ENCODE results near the gene SLFN11.
"Not testable (repeated sequence)": the region's sequence is repeated elsewhere in the genome, so short reads cannot be mapped to it uniquely, and the experiment has no call there.

The SLFN11 gene, protein sequence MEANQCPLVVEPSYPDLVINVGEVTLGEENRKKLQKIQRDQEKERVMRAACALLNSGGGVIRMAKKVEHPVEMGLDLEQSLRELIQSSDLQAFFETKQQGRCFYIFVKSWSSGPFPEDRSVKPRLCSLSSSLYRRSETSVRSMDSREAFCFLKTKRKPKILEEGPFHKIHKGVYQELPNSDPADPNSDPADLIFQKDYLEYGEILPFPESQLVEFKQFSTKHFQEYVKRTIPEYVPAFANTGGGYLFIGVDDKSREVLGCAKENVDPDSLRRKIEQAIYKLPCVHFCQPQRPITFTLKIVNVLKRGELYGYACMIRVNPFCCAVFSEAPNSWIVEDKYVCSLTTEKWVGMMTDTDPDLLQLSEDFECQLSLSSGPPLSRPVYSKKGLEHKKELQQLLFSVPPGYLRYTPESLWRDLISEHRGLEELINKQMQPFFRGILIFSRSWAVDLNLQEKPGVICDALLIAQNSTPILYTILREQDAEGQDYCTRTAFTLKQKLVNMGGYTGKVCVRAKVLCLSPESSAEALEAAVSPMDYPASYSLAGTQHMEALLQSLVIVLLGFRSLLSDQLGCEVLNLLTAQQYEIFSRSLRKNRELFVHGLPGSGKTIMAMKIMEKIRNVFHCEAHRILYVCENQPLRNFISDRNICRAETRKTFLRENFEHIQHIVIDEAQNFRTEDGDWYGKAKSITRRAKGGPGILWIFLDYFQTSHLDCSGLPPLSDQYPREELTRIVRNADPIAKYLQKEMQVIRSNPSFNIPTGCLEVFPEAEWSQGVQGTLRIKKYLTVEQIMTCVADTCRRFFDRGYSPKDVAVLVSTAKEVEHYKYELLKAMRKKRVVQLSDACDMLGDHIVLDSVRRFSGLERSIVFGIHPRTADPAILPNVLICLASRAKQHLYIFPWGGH

DNA sequence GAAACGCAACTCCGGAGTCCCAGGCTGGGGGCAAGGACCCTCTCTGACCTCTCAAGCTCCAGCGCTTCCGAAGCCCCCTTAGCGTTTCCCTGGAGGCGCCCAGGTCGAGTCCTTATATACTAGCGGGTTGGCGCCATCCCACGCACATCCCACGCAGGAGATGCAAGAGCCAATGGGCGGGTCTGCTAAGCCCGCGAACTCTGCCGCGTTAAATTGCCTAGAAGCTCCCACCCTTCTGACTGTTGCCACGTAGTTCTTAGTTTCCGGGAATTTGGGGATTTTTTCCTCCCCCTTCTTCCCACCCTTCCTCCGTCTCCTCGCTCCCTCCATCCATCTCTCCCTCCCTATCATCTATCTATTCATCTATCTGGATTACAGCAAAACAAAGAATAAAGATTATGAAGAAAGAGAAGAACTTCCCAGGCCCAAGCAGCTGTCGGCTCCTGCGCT is at the start of gene SLFN11:
Gene SLFN11, minus strand, starts transcription at position 88 of the 450 bp plus-strand sequence. CDS start 9,814 bp downstream, outside the sequence.
- DNase-seq (ENCODE audit: low read depth), result peak; percentile 89

- DNase-seq (ENCODE audit: low read depth), result not testable (repeated sequence)
These were observed 47.6 kb upstream of the SLFN11 start for GRCh38 chr17:35421069-35421468.

GRCh38 chr17:35416659-35417058 is 43.2 kb upstream of the SLFN11 start:
- no peak for DNase-seq (ENCODE audit: low read depth)

GRCh38 chr17:35414707-35415106 is 41.3 kb upstream of the SLFN11 start:
- DNase-seq (ENCODE audit: low read depth), result not testable (repeated sequence)

- DNase-seq (ENCODE audit: low read depth), result no peak
These were observed 40.8 kb upstream of the SLFN11 start for GRCh38 chr17:35414247-35414646.

GRCh38 chr17:35407531-35407930 is 34.1 kb upstream of the SLFN11 start:
- no peak for DNase-seq (ENCODE audit: low read depth)

- no peak for DNase-seq (ENCODE audit: low read depth)
These were observed 33.1 kb upstream of the SLFN11 start for GRCh38 chr17:35406568-35406967.

- no peak for DNase-seq (ENCODE audit: low read depth)
These were observed 30.9 kb upstream of the SLFN11 start for GRCh38 chr17:35404360-35404759.

DNA sequence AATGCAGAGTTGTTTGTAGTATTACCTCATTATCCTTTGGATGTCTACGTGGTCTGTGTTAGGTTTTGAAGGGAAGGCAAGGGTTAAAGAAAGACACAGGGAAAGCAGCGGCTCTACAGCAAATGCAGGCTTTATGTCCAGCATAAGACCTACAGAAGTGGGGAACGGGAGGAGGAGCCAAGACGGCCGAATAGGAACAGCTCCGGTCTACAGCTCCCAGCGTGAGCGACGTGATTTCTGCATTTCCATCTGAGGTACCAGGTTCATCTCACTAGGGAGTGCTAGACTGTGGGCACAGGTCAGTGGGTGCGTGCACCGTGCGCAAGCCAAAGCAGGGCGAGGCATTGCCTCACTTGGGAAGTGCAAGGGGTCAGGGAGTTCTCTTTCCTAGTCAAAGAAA is 20.4 kb upstream of the SLFN11 start:
- not testable (repeated sequence) for DNase-seq (ENCODE audit: low read depth)

- no peak for DNase-seq (ENCODE audit: low read depth)
These were observed 17.2 kb upstream of the SLFN11 start for GRCh38 chr17:35390663-35391062.

- no peak for DNase-seq (ENCODE audit: low read depth)
These were observed 16.7 kb upstream of the SLFN11 start for GRCh38 chr17:35390156-35390555.

DNA sequence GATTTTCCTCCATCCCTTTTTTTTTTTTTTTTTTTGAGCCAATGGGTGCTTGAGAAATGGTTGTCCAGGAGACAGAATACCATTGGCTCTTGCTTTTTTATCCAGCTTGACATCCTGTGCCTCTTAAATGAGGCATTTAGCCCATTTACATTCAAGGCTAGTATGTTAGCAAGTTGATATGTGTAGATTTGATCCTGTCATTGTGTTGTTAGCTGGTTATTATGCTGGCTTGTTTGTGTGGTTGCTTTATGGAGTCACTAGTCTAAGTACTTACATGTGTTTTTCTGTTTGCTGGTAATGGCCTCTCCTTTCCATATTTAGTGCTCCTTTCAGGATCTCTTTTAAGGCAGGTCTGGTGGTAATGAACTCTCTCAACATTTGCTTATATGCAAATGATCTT is 14.1 kb upstream of the SLFN11 start:
- DNase-seq (ENCODE audit: low read depth), result no peak

- no peak for DNase-seq (ENCODE audit: low read depth)
These were observed 4.3 kb upstream of the SLFN11 start for GRCh38 chr17:35377706-35378105.

DNA sequence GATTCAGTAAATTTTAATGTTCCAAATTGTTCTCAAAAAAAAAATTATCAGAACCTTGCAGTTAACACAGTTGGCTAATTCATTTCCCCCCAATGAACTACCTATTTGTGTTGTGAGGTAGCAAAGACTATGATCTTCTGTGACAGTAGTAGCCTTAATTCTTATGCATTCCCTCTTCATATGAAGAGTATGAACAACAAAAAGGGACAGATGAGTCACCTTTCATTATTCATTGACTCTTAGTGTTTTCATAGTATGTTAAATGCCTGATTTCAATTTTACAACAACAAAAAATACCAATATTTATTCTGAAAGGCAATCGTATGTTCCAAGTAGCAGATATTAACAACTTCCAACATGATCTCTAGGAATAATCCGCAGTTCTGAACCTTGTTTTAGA is 3.6 kb upstream of the SLFN11 start:
- no peak for DNase-seq (ENCODE audit: low read depth)

DNA sequence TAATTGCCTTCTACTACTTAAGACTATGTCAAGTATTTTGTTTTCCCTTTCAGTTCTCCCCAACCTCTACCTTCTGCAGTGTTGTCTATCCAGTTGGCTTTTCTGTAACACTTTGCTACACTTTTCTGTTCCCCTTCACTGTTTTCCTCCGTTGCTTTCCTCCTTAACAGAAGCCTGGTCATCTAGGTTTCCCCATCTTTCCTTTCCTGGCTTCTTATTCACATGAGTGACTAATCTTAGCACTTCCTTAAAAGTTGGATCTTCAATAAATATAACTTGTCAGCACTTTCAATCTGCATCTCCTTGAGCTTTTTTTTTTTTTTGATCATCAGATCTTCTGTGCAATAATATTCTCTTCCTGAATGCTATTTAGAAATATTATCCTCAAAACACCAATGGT is 2.8 kb upstream of the SLFN11 start:
- no peak for DNase-seq (ENCODE audit: low read depth)

DNA sequence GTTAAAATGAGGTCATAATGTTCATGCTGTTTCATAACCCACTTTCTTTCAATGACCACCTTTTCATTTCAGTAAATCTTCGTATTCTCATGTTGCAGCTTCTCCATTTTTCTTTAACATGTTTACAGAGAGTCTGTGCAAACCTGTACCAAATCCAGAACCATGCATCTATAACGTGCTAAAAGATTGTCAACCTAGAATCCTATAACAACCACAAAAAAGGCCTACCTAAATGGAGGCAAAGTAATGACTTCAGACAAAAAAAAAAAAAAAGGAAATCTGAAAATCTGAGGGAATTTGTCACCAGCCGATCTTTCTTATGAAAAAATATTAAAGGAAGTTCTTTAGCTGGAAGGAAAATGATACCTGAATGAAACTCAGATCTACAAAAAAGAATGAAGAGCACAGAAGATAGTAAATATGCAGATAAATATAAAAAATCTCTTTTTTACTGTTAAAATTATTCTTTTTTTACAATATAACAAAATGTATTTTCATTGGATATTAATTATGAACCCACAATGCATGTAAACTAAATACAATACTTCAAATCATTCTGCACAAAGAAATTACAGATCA is 1.4 kb upstream of the SLFN11 start:
- no peak for DNase-seq (ENCODE audit: low read depth)

- DNase-seq (ENCODE audit: low read depth), result peak; percentile 31
These were observed 754 bp upstream of the SLFN11 start for GRCh38 chr17:35373984-35374765.

DNA sequence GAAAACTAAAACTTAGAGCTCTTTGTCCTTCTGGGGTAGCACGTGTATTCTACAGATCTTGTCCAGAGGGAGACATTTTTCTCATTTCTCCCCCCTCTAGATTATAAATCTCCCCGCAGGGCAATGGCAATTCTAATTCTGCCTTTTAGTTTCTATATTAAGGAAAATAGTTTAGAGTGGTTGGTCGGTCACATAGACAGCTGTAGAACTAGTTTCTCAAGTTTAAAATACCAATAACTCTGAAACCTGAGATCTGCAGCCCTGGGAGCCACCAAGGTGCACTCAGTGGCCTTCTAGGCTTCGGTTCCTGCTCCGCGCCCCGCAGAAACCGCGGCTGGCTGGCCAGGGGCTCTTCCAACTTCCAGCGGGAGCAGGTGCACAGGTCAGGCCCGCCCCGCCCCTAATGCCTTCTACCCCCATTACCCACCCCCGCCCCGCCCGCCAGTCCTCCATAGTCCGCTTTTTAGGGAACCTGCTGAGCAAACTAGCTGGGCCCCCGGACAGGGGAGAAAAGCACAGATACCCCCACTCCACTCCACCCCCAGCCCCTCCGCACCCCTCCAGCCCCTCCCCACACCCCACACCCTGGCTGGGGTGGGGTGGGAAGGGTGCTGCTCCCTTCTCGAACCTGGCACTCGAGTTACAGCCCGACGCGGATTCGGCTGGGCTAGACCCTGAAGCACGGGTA is 431 bp downstream of the SLFN11 start:
- no peak for DNase-seq (ENCODE audit: low read depth)

DNA sequence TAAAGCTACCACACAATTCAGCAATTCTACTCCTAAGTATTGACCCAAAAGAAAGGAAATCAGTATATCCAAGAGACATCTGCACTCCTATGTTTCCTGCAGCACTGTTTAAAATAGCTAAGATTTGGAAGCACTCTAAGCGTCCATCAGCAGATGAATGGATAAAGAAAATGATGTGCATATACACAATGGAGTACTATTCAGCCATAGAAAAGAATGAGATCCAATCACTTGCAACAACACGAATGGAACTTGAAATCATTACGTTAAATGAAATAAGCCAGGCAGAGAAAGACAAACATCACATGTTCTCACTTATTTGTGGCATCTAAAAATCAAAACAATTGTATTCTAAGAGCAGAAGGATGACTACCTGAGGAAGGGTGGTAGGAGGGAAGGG is 1.5 kb downstream of the SLFN11 start:
- no peak for DNase-seq (ENCODE audit: low read depth)

DNA sequence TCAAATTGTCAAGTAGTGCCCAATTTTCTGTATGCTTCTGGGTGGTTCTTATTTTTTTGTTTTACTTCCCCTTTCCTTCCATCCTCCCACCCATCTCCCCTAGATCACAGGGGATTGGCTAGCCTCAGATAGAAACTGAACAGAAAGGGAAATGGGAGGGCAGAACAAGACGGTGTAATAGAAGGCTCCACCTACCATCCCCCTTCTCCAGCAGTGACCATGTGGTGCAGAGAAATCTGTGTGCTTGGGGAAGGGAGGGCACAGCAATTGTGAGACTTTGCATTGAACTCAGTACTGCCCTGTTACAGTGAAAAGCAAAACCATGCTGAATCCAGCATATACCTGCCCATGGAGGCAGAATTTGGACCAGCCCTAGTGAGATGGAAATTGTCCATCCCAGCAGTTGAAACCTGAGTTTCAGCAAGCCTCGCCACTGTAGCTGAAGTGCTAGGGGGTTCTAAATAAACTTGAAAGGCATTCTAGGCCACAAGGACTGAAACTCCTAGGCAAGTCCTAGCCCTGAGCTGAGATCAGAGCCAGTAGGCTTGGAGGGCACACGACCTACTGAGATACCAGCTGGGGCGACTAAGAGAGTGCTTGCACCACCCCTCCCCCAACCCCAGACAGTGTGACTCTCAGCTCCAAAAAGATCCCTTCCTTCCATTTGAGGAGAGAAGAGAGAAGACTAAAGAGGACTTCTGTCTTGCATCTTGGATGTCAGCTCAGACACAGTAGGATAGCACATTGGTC is 5.2 kb downstream of the SLFN11 start:
- DNase-seq (ENCODE audit: low read depth), result no peak
